Measurements from ENCODE around the gene LMCD1.

GRCh38 chr3:8571256-8571655 is 69.6 kb downstream of the LMCD1 start:
- no peak for TF ChIP-seq RAD21 (IDR thresholded peaks at IDR 0.05; ENCODE audit: low read length)
- no peak for TF ChIP-seq POLR2A (IDR thresholded peaks at IDR 0.05; ENCODE audit: low read depth, low read length)
- TF ChIP-seq, protein P1, sequence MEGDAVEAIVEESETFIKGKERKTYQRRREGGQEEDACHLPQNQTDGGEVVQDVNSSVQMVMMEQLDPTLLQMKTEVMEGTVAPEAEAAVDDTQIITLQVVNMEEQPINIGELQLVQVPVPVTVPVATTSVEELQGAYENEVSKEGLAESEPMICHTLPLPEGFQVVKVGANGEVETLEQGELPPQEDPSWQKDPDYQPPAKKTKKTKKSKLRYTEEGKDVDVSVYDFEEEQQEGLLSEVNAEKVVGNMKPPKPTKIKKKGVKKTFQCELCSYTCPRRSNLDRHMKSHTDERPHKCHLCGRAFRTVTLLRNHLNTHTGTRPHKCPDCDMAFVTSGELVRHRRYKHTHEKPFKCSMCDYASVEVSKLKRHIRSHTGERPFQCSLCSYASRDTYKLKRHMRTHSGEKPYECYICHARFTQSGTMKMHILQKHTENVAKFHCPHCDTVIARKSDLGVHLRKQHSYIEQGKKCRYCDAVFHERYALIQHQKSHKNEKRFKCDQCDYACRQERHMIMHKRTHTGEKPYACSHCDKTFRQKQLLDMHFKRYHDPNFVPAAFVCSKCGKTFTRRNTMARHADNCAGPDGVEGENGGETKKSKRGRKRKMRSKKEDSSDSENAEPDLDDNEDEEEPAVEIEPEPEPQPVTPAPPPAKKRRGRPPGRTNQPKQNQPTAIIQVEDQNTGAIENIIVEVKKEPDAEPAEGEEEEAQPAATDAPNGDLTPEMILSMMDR (conservative IDR thresholded peaks at IDR 0.05; ENCODE audit: low read depth, low read length), result no peak
- no peak for TF ChIP-seq ELK1 (IDR thresholded peaks at IDR 0.05; ENCODE audit: borderline replicate concordance, low read depth, low read length)

Measured in IMR-90 (cell line).